NCI-H82 (cell line): ENCODE results near the gene ADGRF4.
"Not testable (repeated sequence)": the region's sequence is repeated elsewhere in the genome, so short reads cannot be mapped to it uniquely, and the experiment has no call there.

Experiments used
- DNase-seq: peaks from one replicate; lab custom pipeline; 2025; lab: John Stamatoyannopoulos, UW

Gene ADGRF4

GRCh38 chr6:47734831-47735481 lies 36.6 kb downstream of the ADGRF4 start:
- no peak for DNase-seq

- no peak for DNase-seq
Measured at GRCh38 chr6:47736083-47736700, 37.8 kb downstream of the ADGRF4 start.

DNA sequence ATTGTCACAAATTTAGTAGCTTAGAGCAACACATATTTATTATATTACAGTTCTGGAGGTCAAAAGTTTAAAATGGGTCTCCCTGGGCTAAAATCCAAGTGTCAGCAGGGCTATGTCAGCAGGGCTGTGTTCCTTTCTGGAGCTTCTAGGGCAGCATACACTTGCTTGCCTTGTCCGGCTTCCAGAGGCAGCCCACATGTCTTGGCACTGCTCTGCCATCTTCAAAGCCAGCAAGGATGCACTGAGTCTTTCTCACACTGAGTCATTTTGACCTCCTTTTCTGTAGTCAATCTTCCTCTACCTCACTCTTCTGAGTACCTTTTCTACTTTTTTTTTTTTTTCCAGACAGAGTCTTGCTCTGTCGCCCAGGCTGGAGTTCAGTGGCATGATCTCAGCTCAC lies 39.0 kb downstream of the ADGRF4 start:
- DNase-seq = no peak

DNA sequence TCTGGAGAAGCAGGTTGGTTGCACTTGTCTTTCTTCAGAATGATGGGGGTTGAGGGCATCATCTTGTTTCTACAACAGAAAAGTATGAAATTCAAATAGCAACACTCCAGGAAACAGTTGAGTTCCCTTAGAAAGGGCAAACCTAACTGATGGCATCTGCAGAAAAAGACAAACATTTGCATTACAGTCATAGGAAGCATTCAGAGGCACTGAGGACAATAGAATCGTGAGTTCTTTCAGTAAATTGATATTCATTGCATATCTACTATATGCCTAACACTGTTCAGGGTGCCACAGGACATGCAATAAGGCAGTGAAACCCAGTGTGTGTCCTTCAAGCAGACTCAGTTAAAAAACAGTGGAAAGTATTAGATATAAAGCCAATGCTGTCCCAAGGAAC lies 42.3 kb downstream of the ADGRF4 start:
- DNase-seq = no peak

- DNase-seq = no peak
Measured at GRCh38 chr6:47741807-47742206, 43.4 kb downstream of the ADGRF4 start.

DNA sequence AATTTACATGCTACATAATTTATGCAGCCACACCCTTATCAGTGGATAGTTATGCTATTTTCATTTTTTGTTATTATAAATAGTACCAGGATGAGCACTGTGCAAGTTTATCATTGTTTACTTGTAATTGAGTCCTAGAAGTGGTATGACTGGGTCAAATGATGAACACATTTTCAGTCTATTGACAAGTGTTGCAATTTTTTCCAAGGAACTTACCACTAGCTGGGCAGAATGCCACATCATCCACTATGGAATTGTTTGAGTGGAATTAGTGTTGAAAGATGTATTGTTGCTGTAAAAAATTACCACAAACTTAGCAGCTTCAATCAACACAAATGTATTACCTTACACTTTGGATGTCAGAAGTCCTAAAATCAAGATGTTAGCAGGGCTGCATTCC lies 45.4 kb downstream of the ADGRF4 start:
- DNase-seq = no peak

- not testable (repeated sequence) for DNase-seq
Measured at GRCh38 chr6:47745269-47745668, 46.9 kb downstream of the ADGRF4 start.

DNA sequence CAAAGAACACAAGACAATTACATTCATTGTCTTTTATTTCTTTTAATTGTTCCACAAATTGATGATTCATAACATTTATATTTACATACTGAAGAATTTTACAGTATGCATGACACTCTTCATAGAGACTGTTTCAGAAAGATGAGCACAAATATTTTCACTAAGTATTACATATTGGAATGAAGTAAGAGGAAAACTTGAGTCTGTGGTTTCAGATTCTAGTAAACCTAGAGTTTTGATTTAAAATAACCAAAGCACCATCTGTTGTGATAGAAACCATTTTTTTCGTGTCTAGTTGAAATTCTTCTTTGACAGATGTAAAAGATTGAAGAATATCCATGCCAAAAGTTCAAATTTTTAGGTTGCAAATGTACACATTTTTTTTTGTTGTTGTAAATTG lies 51.4 kb downstream of the ADGRF4 start:
- no peak for DNase-seq

- DNase-seq = no peak
Measured at GRCh38 chr6:47752801-47753200, 54.4 kb downstream of the ADGRF4 start.

DNA sequence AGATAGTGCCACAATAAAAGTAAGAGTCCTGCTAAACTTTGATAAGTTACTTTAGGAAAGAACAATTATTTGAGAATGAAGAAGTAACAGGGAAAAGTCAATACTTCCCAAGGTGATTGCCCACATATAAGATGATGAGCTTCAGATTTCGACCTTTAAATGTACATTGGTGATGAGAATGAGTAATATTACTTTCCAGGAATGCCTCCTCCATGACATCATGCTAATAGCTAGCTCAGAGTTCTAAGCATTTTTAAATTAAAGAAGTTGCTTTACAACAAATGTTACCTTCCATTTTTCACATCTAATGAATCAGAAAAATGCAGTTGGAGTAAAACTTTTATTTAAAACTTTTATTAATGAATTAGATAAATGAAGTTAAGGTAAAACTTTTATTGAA lies 61.0 kb downstream of the ADGRF4 start:
- no peak for DNase-seq

DNA sequence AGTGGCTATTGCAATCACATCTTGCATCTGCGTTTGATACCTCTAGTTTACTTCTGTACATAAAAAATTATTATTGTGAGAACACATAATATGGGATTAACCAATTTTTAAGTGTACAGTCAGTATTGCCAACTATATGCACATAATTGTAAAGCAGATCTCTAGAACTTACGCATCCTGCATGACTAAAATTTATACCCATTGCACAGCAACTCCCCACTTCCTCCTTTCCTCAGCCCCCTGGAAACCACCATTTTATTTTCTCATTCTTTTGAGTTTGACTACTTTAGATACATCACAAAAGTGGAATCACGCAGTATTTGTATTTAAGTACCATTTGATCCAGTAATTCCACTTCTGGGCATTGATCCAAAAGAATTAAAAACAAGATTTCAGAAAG lies 64.1 kb downstream of the ADGRF4 start:
- no peak for DNase-seq

DNA sequence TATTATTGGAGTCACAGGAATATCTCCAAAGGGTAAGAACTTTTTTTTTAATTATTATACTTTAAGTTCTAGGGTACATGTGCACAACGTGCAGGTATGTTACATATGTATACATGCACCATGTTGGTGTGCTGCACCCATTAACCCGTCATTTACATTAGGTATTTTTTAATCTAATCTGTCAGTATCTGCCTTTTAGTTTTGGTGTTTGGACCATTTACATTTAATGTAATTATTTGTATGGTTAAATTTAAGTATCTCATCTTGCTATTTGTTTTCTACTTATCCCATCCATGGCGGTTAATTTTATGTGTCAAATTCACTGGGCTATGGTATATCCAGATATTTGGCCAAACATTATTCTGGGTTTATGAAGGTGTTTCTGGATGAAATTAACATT lies 68.1 kb downstream of the ADGRF4 start:
- DNase-seq = no peak

DNA sequence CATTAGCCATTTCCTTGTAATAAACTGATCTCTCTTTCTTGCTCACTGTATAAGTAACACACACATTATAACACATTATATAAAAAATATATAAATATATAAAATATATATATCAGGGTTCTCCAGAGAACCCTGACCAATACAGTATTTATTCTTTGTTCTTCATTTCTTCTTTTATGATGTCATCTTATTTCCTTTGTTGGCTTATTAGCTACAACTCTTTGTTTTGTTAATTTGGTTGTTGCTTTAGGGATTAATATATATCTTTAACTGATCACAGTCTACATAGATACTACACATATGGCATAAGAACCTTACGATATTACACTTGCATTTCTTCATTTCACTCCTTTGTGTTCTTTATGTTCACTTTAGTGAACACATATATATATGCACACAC lies 68.7 kb downstream of the ADGRF4 start:
- DNase-seq = no peak

GRCh38 chr6:47769982-47770381 lies 71.6 kb downstream of the ADGRF4 start:
- no peak for DNase-seq
